ENCODE results near the gene PODXL2.

The PODXL2 gene

DNA sequence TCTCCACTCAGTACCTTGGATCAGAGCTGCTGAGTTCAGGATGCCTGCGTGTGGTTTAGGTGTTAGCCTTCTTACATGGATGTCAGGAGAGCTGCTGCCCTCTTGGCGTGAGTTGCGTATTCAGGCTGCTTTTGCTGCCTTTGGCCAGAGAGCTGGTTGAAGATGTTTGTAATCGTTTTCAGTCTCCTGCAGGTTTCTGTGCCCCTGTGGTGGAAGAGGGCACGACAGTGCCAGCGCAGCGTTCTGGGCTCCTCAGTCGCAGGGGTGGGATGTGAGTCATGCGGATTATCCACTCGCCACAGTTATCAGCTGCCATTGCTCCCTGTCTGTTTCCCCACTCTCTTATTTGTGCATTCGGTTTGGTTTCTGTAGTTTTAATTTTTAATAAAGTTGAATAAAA, 7.0 kb upstream of the PODXL2 start:
- no peaks in the 10 kb centered on the region for H3K4me1 ChIP-seq (ENCODE audit: control insufficient read depth, low read depth, low read length)
- no peak overlapping the region for H3K4me2 ChIP-seq (ENCODE audit: low read length)
- H3K36me3 ChIP-seq (ENCODE audit: control insufficient read depth, insufficient read depth, low read length), result peaks cover 30% of the 10 kb centered on the region
- no peak overlapping the region for H3K27ac ChIP-seq (ENCODE audit: low read depth, low read length)
- no peak overlapping the region for H3K4me3 ChIP-seq (ENCODE audit: low read length)
- H3K23ac ChIP-seq (ENCODE audit: low read length), result no peak overlapping the region
- no peak overlapping the region for H4K8ac ChIP-seq (ENCODE audit: low read depth, low read length)
- no peak overlapping the region for H3K56ac ChIP-seq (ENCODE audit: low read length)
- no peak overlapping the region for H2BK5ac ChIP-seq (ENCODE audit: low read length)
- WGBS (ENCODE audit: extremely low coverage, insufficient coverage, low lambda C conversion rate), result no CpG with 5 or more reads among the region's 11 CpGs
- H3K27me3 ChIP-seq (ENCODE audit: insufficient read depth, low read length, poor library complexity), result no peaks in the 10 kb centered on the region
- H2BK120ac ChIP-seq (ENCODE audit: low read depth, low read length), result no peak overlapping the region
- H2AK5ac ChIP-seq (ENCODE audit: low read length), result no peak overlapping the region
- H4K5ac ChIP-seq (ENCODE audit: low read length), result no peak overlapping the region
- H3K4ac ChIP-seq (ENCODE audit: low read depth, low read length), result no peak overlapping the region
- H3K79me2 ChIP-seq (ENCODE audit: control insufficient read depth, insufficient read depth, low read length), result no peaks in the 10 kb centered on the region
- no peaks in the 10 kb centered on the region for H3K79me1 ChIP-seq (ENCODE audit: low read length)
- no peak for DNase-seq
- no peak overlapping the region for H3K9ac ChIP-seq (ENCODE audit: low read length)
- H3K18ac ChIP-seq (ENCODE audit: low read length), result no peak overlapping the region
- no peak overlapping the region for H2BK15ac ChIP-seq (replicated peaks; ENCODE audit: low read depth)

DNA sequence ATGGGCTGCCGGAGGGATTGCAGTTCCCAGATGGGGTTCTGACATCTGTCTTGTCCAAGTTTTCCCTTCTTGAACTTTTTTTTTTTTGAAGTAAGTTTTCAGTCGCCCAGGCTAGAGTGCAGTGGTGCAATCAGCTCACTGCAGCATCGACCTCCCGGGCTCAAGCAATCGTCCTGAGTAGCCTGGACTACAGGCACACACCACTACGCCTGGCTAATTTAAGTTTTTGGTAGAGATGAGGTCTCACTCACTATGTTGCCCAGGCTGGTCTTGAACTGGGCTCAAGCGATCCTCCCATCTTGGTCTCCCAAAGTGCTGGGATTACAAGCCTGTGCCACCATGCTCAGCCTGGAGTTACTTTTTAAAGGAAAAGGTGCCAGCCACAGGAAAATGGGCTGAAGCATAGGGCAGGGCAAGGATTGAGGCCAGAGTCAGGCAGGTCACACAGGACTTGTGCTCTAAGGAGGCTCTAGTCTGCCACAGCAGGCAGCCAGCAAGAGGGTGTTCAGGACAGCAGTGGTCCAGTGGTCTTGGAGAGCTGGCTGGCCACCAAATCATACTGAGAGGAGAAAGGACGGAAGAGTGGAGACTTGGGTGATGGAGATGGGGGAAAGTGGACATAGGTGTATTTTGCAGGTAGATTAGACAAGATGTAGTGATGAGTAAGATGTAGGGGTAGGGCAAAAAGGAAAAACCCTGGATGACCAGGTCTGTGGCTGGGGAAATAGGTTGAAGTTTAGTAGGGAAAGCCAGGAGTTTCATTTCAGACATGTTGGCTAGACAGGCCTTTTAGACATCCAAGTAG, 6.0 kb upstream of the PODXL2 start:
- no CpG with 5 or more reads among the region's 8 CpGs for WGBS (ENCODE audit: extremely low coverage, insufficient coverage, low lambda C conversion rate)
- no peak overlapping the region for H3K56ac ChIP-seq (ENCODE audit: low read length)

DNA sequence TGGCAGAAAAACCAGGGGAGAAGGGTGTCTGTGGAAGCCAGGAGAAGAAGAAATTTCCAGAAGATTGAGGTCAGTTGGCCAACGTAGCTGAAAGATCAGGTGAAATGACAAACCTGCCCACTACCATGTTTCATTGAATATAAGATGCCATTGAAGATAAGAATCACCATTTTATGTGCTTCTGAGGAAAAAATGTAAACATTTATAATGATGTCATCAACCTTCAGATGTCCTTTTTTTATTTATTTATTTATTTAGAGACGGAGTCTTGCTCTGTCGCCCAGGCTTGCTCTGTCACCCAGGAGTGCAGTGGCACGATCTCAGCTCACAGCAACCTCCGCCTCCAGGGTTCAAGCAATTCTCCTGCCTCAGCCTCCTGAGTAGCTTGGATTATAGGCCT, 4.9 kb upstream of the PODXL2 start:
- H4K5ac ChIP-seq (ENCODE audit: low read length), result no peak overlapping the region
- H4K8ac ChIP-seq (ENCODE audit: low read depth, low read length), result no peak overlapping the region
- no peak for DNase-seq
- H3K27ac ChIP-seq (ENCODE audit: low read depth, low read length), result no peak overlapping the region
- no peaks in the 10 kb centered on the region for H3K79me1 ChIP-seq (ENCODE audit: low read length)
- no peaks in the 10 kb centered on the region for H3K79me2 ChIP-seq (ENCODE audit: control insufficient read depth, insufficient read depth, low read length)
- no peak overlapping the region for H3K18ac ChIP-seq (ENCODE audit: low read length)
- H2BK120ac ChIP-seq (ENCODE audit: low read depth, low read length), result no peak overlapping the region
- H3K36me3 ChIP-seq (ENCODE audit: control insufficient read depth, insufficient read depth, low read length), result peaks cover 20% of the 10 kb centered on the region
- no peak overlapping the region for H2AK5ac ChIP-seq (ENCODE audit: low read length)
- no peak overlapping the region for H3K4me3 ChIP-seq (ENCODE audit: low read length)
- no peak overlapping the region for H2BK15ac ChIP-seq (replicated peaks; ENCODE audit: low read depth)
- H3K4ac ChIP-seq (ENCODE audit: low read depth, low read length), result no peak overlapping the region
- no peak overlapping the region for H3K4me2 ChIP-seq (ENCODE audit: low read length)
- peaks cover 10% of the 10 kb centered on the region for H3K27me3 ChIP-seq (ENCODE audit: insufficient read depth, low read length, poor library complexity)
- no peaks in the 10 kb centered on the region for H3K4me1 ChIP-seq (ENCODE audit: control insufficient read depth, low read depth, low read length)
- no peak overlapping the region for H3K23ac ChIP-seq (ENCODE audit: low read length)
- no peak overlapping the region for H3K56ac ChIP-seq (ENCODE audit: low read length)
- no CpG with 5 or more reads among the region's 5 CpGs for WGBS (ENCODE audit: extremely low coverage, insufficient coverage, low lambda C conversion rate)
- no peak overlapping the region for H3K9ac ChIP-seq (ENCODE audit: low read length)
- H2BK5ac ChIP-seq (ENCODE audit: low read length), result no peak overlapping the region

More for the DNA sequence above, 6.0 kb upstream of the PODXL2 start:
- no peak overlapping the region for H3K4ac ChIP-seq (ENCODE audit: low read depth, low read length)
- peaks cover 27% of the 10 kb centered on the region for H3K36me3 ChIP-seq (ENCODE audit: control insufficient read depth, insufficient read depth, low read length)
- no peak overlapping the region for H3K9ac ChIP-seq (ENCODE audit: low read length)
- no peak overlapping the region for H3K4me2 ChIP-seq (ENCODE audit: low read length)
- H3K27ac ChIP-seq (ENCODE audit: low read depth, low read length), result no peak overlapping the region
- H2AK5ac ChIP-seq (ENCODE audit: low read length), result no peak overlapping the region
- no peaks in the 10 kb centered on the region for H3K4me1 ChIP-seq (ENCODE audit: control insufficient read depth, low read depth, low read length)
- no peak overlapping the region for H2BK5ac ChIP-seq (ENCODE audit: low read length)
- peaks cover 2% of the 10 kb centered on the region for H3K27me3 ChIP-seq (ENCODE audit: insufficient read depth, low read length, poor library complexity)
- no peaks in the 10 kb centered on the region for H3K79me2 ChIP-seq (ENCODE audit: control insufficient read depth, insufficient read depth, low read length)
- H4K8ac ChIP-seq (ENCODE audit: low read depth, low read length), result no peak overlapping the region
- no peak for DNase-seq
- H2BK15ac ChIP-seq (replicated peaks; ENCODE audit: low read depth), result no peak overlapping the region
- H3K79me1 ChIP-seq (ENCODE audit: low read length), result no peaks in the 10 kb centered on the region
- H2BK120ac ChIP-seq (ENCODE audit: low read depth, low read length), result no peak overlapping the region
- no peak overlapping the region for H3K18ac ChIP-seq (ENCODE audit: low read length)
- H3K4me3 ChIP-seq (ENCODE audit: low read length), result no peak overlapping the region
- H4K5ac ChIP-seq (ENCODE audit: low read length), result no peak overlapping the region
- H3K23ac ChIP-seq (ENCODE audit: low read length), result no peak overlapping the region

DNA sequence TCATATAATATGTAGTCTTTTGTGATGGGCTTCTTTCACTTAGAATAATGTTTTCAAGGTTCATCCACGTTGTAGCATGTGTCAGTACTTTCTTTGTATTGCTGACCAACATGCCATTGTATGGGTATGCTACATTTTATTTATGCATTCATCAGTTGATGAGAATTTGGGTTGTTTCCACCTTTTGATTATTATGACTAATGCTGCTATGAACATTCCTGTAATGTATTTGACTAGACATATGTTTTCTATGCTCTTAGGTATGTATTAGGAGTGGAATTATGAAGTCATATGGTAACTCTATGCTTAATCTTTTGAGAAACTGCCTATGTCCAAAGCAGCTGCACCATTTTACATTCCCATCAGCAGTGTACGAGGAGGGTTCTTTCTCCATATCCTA, 3.2 kb upstream of the PODXL2 start:
- H3K4me3 ChIP-seq (ENCODE audit: low read length), result no peak overlapping the region
- no peak overlapping the region for H3K4ac ChIP-seq (ENCODE audit: low read depth, low read length)
- no peak overlapping the region for H3K18ac ChIP-seq (ENCODE audit: low read length)
- no peaks in the 10 kb centered on the region for H3K79me2 ChIP-seq (ENCODE audit: control insufficient read depth, insufficient read depth, low read length)
- no peaks in the 10 kb centered on the region for H3K79me1 ChIP-seq (ENCODE audit: low read length)
- H2BK15ac ChIP-seq (replicated peaks; ENCODE audit: low read depth), result no peak overlapping the region
- H3K4me2 ChIP-seq (ENCODE audit: low read length), result no peak overlapping the region
- no peaks in the 10 kb centered on the region for H3K4me1 ChIP-seq (ENCODE audit: control insufficient read depth, low read depth, low read length)
- H2BK120ac ChIP-seq (ENCODE audit: low read depth, low read length), result no peak overlapping the region
- H3K36me3 ChIP-seq (ENCODE audit: control insufficient read depth, insufficient read depth, low read length), result peaks cover 14% of the 10 kb centered on the region
- H3K27me3 ChIP-seq (ENCODE audit: insufficient read depth, low read length, poor library complexity), result peaks cover 12% of the 10 kb centered on the region
- H3K9ac ChIP-seq (ENCODE audit: low read length), result no peak overlapping the region
- H2AK5ac ChIP-seq (ENCODE audit: low read length), result no peak overlapping the region
- H3K23ac ChIP-seq (ENCODE audit: low read length), result no peak overlapping the region
- H4K5ac ChIP-seq (ENCODE audit: low read length), result no peak overlapping the region
- H3K27ac ChIP-seq (ENCODE audit: low read depth, low read length), result no peak overlapping the region
- DNase-seq, result no peak
- no peak overlapping the region for H3K56ac ChIP-seq (ENCODE audit: low read length)
- WGBS (ENCODE audit: extremely low coverage, insufficient coverage, low lambda C conversion rate), result no CpG with 5 or more reads among the region's 2 CpGs
- H4K8ac ChIP-seq (ENCODE audit: low read depth, low read length), result no peak overlapping the region
- no peak overlapping the region for H2BK5ac ChIP-seq (ENCODE audit: low read length)

DNA sequence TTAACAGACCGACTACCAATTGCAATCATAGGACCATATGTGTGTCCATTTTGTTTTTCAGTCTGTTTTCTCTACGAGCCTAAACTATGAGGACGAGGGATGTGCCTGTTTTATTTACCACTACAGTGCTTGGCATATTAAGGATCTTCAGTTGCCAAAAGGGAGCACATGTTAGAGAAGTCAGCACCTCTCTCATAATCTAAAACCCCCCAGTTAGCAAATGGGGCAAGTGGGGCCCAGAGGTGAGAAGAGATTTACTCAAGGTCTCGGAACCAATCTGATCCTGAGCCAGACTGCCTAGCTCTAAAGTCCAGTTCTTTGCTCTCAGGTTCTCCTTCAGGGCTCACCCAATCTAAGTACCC, 578 bp upstream of the PODXL2 start:
- no peak overlapping the region for H2BK15ac ChIP-seq (replicated peaks; ENCODE audit: low read depth)
- no peaks in the 10 kb centered on the region for H3K79me1 ChIP-seq (ENCODE audit: low read length)
- H4K8ac ChIP-seq (ENCODE audit: low read depth, low read length), result no peak overlapping the region
- no peaks in the 10 kb centered on the region for H3K79me2 ChIP-seq (ENCODE audit: control insufficient read depth, insufficient read depth, low read length)
- H3K27ac ChIP-seq (ENCODE audit: low read depth, low read length), result no peak overlapping the region
- H3K36me3 ChIP-seq (ENCODE audit: control insufficient read depth, insufficient read depth, low read length), result no peaks in the 10 kb centered on the region
- H2BK5ac ChIP-seq (ENCODE audit: low read length), result no peak overlapping the region
- peaks cover 12% of the 10 kb centered on the region for H3K27me3 ChIP-seq (ENCODE audit: insufficient read depth, low read length, poor library complexity)
- H3K4ac ChIP-seq (ENCODE audit: low read depth, low read length), result no peak overlapping the region
- H2AK5ac ChIP-seq (ENCODE audit: low read length), result no peak overlapping the region
- no peak overlapping the region for H3K56ac ChIP-seq (ENCODE audit: low read length)
- no peak overlapping the region for H3K4me3 ChIP-seq (ENCODE audit: low read length)
- H3K23ac ChIP-seq (ENCODE audit: low read length), result no peak overlapping the region
- H4K5ac ChIP-seq (ENCODE audit: low read length), result no peak overlapping the region
- WGBS (ENCODE audit: extremely low coverage, insufficient coverage, low lambda C conversion rate), result no CpG with 5 or more reads among the region's 4 CpGs
- no peak for DNase-seq
- no peak overlapping the region for H3K9ac ChIP-seq (ENCODE audit: low read length)
- no peak overlapping the region for H3K4me2 ChIP-seq (ENCODE audit: low read length)
- no peaks in the 10 kb centered on the region for H3K4me1 ChIP-seq (ENCODE audit: control insufficient read depth, low read depth, low read length)
- H3K18ac ChIP-seq (ENCODE audit: low read length), result no peak overlapping the region
- no peak overlapping the region for H2BK120ac ChIP-seq (ENCODE audit: low read depth, low read length)

Data from mesendoderm (in vitro differentiated cells).